SK-N-SH treated with all-trans-retinoic acid at 6 μM for 48 hours (cell line): ENCODE results near the gene PDGFC.
"Not testable (repeated sequence)": the region's sequence is repeated elsewhere in the genome, so short reads cannot be mapped to it uniquely, and the experiment has no call there.

Experiments used
- ATAC-seq: fragments of 200-7000 bp; cut with Tn5 transposase; 3 replicates; pipeline ENCODE4 v1.9.1; 2020; ENCODE audit warnings: mild to moderate bottlenecking, moderate library complexity
- ARNTL ChIP-seq: fragments of 450-650 bp; formaldehyde crosslinking; IDR thresholded peaks from 2 replicates; pipeline ENCODE4 v1.5.0; 2020; ENCODE audit warnings: low read depth, mild to moderate bottlenecking, moderate library complexity, borderline replicate concordance
- BACH2 ChIP-seq: fragments of 250-450 bp; sonication (Bioruptor Pico); IDR thresholded peaks from 2 replicates; pipeline ENCODE4 v1.9.0; 2021; ENCODE audit warnings: mild to moderate bottlenecking, borderline replicate concordance
- CSDC2 ChIP-seq: fragments of 250-450 bp; sonication (Bioruptor Pico); IDR thresholded peaks from 2 replicates; pipeline ENCODE4 v1.5.0; 2020; ENCODE audit warnings: mild to moderate bottlenecking, moderate library complexity
- ESRRG ChIP-seq: fragments of 250-450 bp; sonication (Bioruptor Pico); IDR thresholded peaks from 2 replicates; pipeline ENCODE4 v1.6.1; 2021; ENCODE audit warnings: mild to moderate bottlenecking
- GLIS3 ChIP-seq: fragments of 250-450 bp; sonication (Bioruptor Pico); IDR thresholded peaks from 2 replicates; pipeline ENCODE4 v1.5.0; 2020; ENCODE audit warnings: mild to moderate bottlenecking, moderate library complexity
- ISL1 ChIP-seq: fragments of 250-450 bp; sonication (Bioruptor Pico); IDR thresholded peaks from 2 replicates; pipeline ENCODE4 v2.1.2; 2022; ENCODE audit warnings: mild to moderate bottlenecking, moderate library complexity
- OSR1 ChIP-seq: fragments of 250-450 bp; sonication (Bioruptor Pico); IDR thresholded peaks from 2 replicates; pipeline ENCODE4 v1.8.0; 2022; ENCODE audit warnings: moderate library complexity, mild to moderate bottlenecking, inconsistent platforms
- PATZ1 ChIP-seq: fragments of 250-450 bp; sonication (Bioruptor Pico); IDR thresholded peaks from 2 replicates; pipeline ENCODE4 v1.8.0; 2020; ENCODE audit warnings: mild to moderate bottlenecking, moderate library complexity, borderline replicate concordance
- POU6F1 ChIP-seq: fragments of 250-450 bp; sonication (Bioruptor Pico); IDR thresholded peaks from 2 replicates; pipeline ENCODE4 v1.8.0; 2021; ENCODE audit warnings: low read depth, mild to moderate bottlenecking, moderate library complexity, borderline replicate concordance
- PPARA ChIP-seq: fragments of 250-450 bp; sonication (Bioruptor Pico); IDR thresholded peaks from 2 replicates; pipeline ENCODE4 v1.5.0; 2020; ENCODE audit warnings: mild to moderate bottlenecking, borderline replicate concordance
- RARB ChIP-seq: fragments of 250-450 bp; sonication (Bioruptor Pico); IDR thresholded peaks from 2 replicates; pipeline ENCODE4 v1.8.0; 2021; ENCODE audit warnings: mild to moderate bottlenecking, moderate library complexity
- SNAI2 ChIP-seq: fragments of 250-450 bp; sonication (Bioruptor Pico); IDR thresholded peaks from 2 replicates; pipeline ENCODE4 v1.5.0; 2020; ENCODE audit warnings: mild to moderate bottlenecking, moderate library complexity
- TOX ChIP-seq: fragments of 250-450 bp; sonication (Bioruptor Pico); IDR thresholded peaks from 2 replicates; pipeline ENCODE4 v1.8.0; 2021; ENCODE audit warnings: mild to moderate bottlenecking, moderate library complexity, borderline replicate concordance
- TSHZ2 ChIP-seq: fragments of 250-450 bp; sonication (Bioruptor Pico); IDR thresholded peaks from 2 replicates; pipeline ENCODE4 v1.5.0; 2020; ENCODE audit warnings: mild to moderate bottlenecking, moderate library complexity
- ZC3H10 ChIP-seq: fragments of 250-450 bp; sonication (Bioruptor Pico); IDR thresholded peaks from 2 replicates; pipeline ENCODE4 v1.5.1; 2021; ENCODE audit warnings: mild to moderate bottlenecking, moderate library complexity
- ZNF70 ChIP-seq: fragments of 450-650 bp; formaldehyde crosslinking; IDR thresholded peaks from 2 replicates; pipeline ENCODE4 v1.5.0; 2020; ENCODE audit warnings: mild to moderate bottlenecking, moderate library complexity
- ZNF8 ChIP-seq: fragments of 450-650 bp; formaldehyde crosslinking; IDR thresholded peaks from 2 replicates; pipeline ENCODE4 v1.5.0; 2020; ENCODE audit warnings: mild to moderate bottlenecking, moderate library complexity
- TF ChIP-seq, protein P1 (sequence below): fragments of 250-450 bp; sonication (Bioruptor Pico); IDR thresholded peaks from 2 replicates; pipeline ENCODE4 v1.5.1; 2021; ENCODE audit warnings: mild to moderate bottlenecking, moderate library complexity
- TF ChIP-seq, protein P2 (sequence below): fragments of 250-450 bp; sonication (Bioruptor Pico); IDR thresholded peaks from 2 replicates; pipeline ENCODE4 v1.5.1; 2020; ENCODE audit warnings: low read depth, mild to moderate bottlenecking, moderate library complexity

The PDGFC gene

DNA sequence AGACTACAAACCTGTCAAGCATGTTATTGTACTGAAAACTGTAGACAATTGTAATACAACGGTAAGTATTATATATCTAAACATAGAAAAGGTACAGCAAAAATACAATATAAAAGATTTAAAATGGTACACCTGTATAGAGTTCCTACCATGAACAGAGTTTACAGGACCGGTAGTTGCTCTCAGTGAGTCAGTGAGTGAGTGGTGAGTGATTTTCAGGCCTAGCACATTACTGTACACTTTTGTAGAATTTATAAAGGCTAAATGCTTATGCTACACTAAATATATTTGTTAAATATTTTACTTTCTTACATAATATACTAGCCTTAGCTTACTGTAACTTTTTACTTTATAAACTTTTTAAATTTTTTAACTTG lies 37.4 kb downstream of the PDGFC start (continued):
- TF ChIP-seq TSHZ2 (CRISPR knock-in tag) (no peak), ZNF70 (CRISPR knock-in tag) (no peak), ARNTL (CRISPR knock-in tag) (no peak), GLIS3 (no peak)

DNA sequence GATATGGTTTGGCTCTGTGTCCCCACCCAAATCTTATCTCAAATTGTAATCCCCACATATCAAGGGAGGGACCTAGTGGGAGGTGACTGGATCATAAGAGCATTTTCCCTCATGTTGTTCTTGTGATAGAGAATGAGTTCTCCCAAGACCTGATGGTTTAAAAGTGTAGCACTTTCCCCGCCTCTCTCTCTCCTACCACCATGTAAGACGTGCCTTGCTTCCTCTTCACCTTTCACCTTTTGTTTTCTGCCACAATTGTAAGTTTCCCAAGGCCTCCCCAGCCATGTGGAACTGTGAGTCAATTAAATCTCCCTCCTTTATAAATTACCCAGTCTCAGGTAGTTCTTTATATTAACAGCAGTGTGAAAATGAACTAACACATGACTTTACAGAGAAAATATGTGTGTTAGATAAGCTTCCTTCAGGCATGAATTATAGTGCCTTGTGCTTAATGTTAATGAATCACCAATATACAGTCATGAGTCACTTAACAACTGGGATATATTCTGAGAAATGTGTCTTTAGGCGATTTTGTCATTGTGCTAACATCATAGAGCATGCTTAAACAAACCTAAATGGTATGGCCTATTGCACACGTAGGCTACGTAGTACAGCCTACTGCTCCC lies 37.9 kb downstream of the PDGFC start:
- ATAC-seq, result peak; percentile 67
- TF ChIP-seq ZNF70 (CRISPR knock-in tag) (no peak), BACH2 (CRISPR knock-in tag) (no peak), PPARA (CRISPR knock-in tag) (no peak), CSDC2 (CRISPR knock-in tag) (no peak), TOX (CRISPR knock-in tag) (no peak), ARNTL (CRISPR knock-in tag) (no peak), TSHZ2 (CRISPR knock-in tag) (no peak), OSR1 (CRISPR knock-in tag) (no peak), ESRRG (CRISPR knock-in tag) (no peak), ISL1 (CRISPR knock-in tag) (no peak), PATZ1 (CRISPR knock-in tag) (no peak), SNAI2 (no peak), RARB (CRISPR knock-in tag) (no peak), ZC3H10 (CRISPR knock-in tag) (no peak), POU6F1 (no peak), ZNF8 (no peak)
- TF ChIP-seq, protein P1, sequence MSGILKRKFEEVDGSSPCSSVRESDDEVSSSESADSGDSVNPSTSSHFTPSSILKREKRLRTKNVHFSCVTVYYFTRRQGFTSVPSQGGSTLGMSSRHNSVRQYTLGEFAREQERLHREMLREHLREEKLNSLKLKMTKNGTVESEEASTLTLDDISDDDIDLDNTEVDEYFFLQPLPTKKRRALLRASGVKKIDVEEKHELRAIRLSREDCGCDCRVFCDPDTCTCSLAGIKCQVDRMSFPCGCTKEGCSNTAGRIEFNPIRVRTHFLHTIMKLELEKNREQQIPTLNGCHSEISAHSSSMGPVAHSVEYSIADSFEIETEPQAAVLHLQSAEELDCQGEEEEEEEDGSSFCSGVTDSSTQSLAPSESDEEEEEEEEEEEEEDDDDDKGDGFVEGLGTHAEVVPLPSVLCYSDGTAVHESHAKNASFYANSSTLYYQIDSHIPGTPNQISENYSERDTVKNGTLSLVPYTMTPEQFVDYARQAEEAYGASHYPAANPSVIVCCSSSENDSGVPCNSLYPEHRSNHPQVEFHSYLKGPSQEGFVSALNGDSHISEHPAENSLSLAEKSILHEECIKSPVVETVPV (CRISPR knock-in tag), result no peak
- TF ChIP-seq, protein P2, sequence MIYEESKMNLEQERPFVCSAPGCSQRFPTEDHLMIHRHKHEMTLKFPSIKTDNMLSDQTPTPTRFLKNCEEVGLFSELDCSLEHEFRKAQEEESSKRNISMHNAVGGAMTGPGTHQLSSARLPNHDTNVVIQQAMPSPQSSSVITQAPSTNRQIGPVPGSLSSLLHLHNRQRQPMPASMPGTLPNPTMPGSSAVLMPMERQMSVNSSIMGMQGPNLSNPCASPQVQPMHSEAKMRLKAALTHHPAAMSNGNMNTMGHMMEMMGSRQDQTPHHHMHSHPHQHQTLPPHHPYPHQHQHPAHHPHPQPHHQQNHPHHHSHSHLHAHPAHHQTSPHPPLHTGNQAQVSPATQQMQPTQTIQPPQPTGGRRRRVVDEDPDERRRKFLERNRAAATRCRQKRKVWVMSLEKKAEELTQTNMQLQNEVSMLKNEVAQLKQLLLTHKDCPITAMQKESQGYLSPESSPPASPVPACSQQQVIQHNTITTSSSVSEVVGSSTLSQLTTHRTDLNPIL (CRISPR knock-in tag), result no peak

DNA sequence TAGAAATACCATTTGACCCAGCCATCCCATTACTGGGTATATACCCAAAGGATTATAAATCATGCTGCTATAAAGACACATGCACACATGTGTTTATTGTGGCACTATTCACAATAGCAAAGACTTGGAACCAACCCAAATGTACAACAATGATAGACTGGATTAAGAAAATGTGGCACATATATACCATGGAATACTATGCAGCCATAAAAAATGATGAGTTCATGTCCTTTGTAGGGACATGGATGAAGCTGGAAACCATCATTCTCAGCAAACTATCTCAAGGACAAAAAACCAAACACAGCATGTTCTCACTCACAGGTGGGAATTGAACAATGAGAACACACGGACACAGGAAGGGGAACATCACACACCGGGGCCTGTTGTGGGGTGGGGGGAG lies 39.2 kb downstream of the PDGFC start:
- not testable (repeated sequence) for ATAC-seq
